GM21723 (cell line): ENCODE data around the gene ZNF787.
A peak's percentile ranks its signal among the peaks of the same experiment; 100 is the strongest.

Experiments used
- ATAC-seq: cut with Tn5 transposase; IDR thresholded peaks from one replicate; pipeline ENCODE4 v1.9.1; 2021; ENCODE audit warnings: mild to moderate bottlenecking, moderate library complexity; ENCODE audit not compliant: unreplicated experiment

The ZNF787 gene

GRCh38 chr19:56144831-56145230 is 23.7 kb upstream of the ZNF787 start:
- ATAC-seq = no peak

DNA sequence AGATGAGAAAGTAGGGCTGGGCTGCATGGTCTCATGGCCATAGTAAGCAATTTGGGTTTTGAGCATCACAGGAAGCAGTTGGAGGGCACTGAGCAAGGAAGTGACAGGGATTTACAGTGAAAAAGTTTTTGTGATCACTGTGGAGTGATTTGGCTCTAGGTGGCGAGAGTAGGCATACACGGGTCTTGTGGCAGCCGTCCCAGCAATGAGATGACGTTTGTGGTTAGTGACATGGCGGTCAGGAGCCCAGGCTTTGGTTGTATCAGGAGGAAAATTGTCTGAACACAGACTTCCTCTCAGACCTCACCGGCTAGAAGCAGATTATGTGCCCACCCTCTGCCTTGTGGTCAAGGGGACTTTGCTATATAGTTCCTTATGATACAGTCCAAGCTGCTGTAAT is 23.3 kb upstream of the ZNF787 start:
- no peak for ATAC-seq

- ATAC-seq = no peak
Measured at GRCh38 chr19:56142897-56143434, 21.9 kb upstream of the ZNF787 start.

GRCh38 chr19:56142087-56142787 is 21.1 kb upstream of the ZNF787 start:
- ATAC-seq = no peak

GRCh38 chr19:56141417-56141993 is 20.4 kb upstream of the ZNF787 start:
- no peak for ATAC-seq

GRCh38 chr19:56140583-56141416 is 19.7 kb upstream of the ZNF787 start, which contains the start of gene ZNF444:
Gene ZNF444, plus strand, starts transcription at chr19:56141287. Its CDS starts 5,625 bp downstream, at chr19:56146912.
- peak; percentile 86 for ATAC-seq

DNA sequence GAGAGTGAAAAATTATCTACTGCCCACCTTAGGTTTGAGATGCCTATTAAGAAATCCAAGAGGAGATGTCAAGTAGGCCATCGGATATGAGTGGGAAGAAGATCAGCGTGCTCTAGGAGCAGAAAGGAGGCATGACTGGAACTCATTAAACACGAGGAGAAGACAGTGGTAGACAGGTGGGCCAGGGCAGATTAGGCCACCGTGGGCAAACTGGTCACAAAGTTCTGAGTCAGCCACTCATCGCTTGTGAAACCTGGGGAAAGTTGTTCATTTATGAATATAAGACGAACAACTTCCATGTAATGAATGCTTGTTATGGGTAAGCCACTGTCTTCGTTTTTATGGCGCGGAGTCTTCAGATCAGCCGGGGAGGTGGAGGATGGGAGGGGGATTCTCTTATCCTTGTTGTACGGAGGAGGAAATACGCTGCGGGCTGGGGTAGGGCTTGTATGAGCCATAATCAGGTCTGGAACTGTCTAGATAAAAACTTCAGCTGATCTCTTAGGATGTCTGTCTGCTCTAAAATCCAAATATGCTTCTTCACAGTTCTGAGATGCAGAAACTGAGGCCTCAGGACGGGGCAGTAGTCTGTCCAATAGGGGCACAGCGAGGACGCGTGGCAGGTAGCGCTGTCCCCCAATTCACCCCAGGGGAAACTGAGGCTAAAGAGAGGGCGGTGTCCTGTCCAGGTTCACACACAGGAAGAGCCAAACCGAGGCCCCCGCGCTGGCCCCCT is 18.9 kb upstream of the ZNF787 start:
- ATAC-seq = no peak

GRCh38 chr19:56138069-56138468 is 17.0 kb upstream of the ZNF787 start:
- ATAC-seq = no peak

GRCh38 chr19:56137405-56137804 is 16.3 kb upstream of the ZNF787 start:
- no peak for ATAC-seq

GRCh38 chr19:56136362-56136761 is 15.3 kb upstream of the ZNF787 start:
- ATAC-seq = no peak

DNA sequence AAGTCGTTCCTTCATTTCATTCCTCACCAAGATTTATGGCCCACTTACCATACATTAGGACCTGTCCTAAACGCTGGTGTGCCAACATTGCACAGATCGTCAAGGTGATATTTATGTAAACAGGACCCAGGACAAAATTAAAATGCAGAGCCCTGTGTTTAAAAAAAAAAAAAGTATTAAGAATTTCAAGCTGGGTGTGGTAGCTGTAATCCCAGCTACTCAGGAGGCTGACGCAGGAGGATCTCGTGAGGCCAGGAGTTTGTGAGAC is 13.5 kb upstream of the ZNF787 start:
- no peak for ATAC-seq

GRCh38 chr19:56133858-56134653 is 13.0 kb upstream of the ZNF787 start:
- ATAC-seq = no peak

DNA sequence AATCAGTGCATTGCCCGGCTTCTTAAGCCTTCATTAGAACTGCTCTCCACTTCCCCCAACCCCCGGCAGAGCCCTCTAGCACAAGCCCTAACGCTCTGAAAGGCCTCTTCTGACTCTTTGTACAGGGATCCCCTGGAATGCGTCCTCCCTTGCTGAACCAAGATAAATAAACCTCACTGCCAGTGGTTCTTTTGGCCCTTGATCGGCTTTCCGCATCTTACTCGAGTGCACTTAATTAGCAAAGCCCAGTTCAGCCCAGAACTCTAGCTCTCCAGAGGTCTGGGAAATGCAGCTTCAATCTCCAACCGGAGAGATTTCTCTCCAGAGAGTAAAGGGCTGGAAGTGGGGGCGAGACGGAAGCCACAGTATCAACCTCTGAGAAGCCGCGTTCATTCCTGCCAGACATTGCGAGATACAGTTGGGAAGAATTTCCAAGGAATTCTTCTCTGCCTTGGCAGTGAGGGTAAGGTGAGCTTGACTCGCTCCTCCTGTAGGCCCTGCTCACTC is 11.3 kb upstream of the ZNF787 start:
- no peak for ATAC-seq

DNA sequence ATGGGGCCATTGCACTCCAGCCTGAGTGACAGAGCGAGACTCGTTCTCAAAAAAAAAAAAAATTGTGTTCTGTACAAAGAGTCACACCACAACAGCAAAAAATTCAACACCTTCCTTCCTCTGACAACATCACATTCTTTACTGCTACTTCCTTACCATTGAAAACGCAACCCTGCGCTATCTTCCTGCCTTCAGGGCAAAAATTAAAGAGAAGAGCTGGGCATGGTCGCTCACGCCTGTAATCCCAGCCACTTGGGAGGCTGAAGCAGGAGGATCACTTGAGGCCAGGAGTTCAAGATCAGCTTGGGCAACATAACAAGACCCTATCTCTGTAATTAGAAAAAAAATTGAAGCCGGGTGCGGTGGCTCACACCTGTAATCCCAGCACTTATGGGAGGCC is 10.6 kb upstream of the ZNF787 start:
- ATAC-seq = no peak

DNA sequence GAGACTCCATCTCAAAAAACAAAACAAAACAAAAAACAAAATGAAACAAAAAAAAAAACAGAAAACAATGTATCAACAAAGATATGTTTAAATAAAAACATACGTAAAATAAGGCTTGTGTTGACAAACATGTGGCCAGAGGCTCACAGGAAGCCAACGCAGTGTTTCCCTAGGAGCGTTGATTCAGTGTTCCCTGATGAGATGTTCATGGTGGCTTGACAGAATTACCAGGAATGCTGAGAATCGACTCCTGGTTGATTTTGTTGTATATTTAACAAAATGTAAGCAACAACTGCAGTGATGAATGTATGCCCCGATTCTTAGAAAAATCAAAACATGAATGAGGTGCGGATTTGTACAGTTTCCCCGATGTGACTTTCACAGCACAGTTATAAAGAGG is 8.9 kb upstream of the ZNF787 start:
- ATAC-seq = no peak

DNA sequence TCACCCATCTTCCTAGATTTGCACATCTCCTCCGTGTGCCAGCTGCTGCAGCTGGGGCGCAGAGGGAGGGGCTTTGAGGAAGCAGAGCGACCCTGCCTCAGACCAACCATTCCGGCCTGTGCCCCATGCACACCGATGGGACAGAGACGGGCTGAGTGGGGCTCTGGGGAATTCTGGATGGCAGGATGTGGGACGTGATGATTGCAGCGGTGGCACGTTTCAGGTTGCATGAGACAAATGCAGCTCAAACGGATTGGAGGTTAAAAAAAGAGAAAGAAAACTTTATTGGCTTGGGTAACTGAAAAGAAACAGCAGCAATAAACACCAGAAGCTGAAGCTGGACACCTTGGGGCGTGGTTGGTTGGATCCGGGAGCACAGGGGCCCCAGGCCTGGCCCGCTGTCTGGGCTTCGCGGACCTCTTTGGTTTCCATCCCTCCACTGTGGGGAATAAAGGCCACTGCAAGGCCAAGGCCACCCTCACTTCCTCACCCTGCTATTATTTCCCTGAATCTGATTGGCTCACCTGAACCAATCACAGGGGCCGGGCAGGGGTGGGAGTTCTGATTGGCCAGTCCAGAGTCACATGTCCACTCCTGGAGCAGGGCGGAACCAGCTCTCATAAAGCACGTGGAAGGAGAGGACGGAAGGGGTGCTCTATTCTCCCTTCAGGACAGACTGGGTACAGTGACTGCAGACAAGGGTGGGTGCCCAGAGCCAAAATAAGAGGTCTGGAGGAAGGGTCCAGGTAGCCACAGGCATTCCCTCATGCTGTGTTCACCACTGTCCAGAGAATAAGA is 6.1 kb upstream of the ZNF787 start:
- ATAC-seq = no peak

- no peak for ATAC-seq
Measured at GRCh38 chr19:56125806-56126590, 4.9 kb upstream of the ZNF787 start.

- ATAC-seq = no peak
Measured at GRCh38 chr19:56124578-56124977, 3.5 kb upstream of the ZNF787 start.
